Thoracic aorta (tissue), 2 donors: Measurements from ENCODE around the gene IFRD2. TPM values are rescaled to one million over a fixed set of nuclear protein-coding genes. Genes with fewer than 3 reads are reported as not detected.

Experiments
- ATAC-seq: fragments of 150-250 bp; one replicate; pipeline ENCODE4 v1.8.0; 2017; ENCODE audit warnings: low read depth; ENCODE audit not compliant: insufficient number of reproducible peaks, low FRiP score
- DNase-seq: peaks from one replicate; pipeline ENCODE4 v3.0.0-alpha.2; 2020; ENCODE audit warnings: low spot score
- H3K27ac ChIP-seq, 2 donors: fragments of 200-600 bp; sonication (generic); 1 replicate in 1 of 2; 2 replicates in 1 of 2; pipeline ENCODE4 v1.5.1; 2016; ENCODE audit warnings: mild to moderate bottlenecking in 2 of 2, moderate library complexity in 2 of 2
- H3K27me3 ChIP-seq: fragments of 200-600 bp; sonication (generic); replicated peaks from 2 replicates; pipeline ENCODE4 v1.6.0; 2016; ENCODE audit warnings: mild to moderate bottlenecking; ENCODE audit not compliant: insufficient read depth
- H3K36me3 ChIP-seq: fragments of 200-600 bp; sonication (generic); one replicate; pipeline ENCODE4 v1.5.1; 2016
- H3K4me1 ChIP-seq, 2 donors: fragments of 200-600 bp; sonication (generic); 1 replicate in 1 of 2; 2 replicates in 1 of 2; pipeline versions ENCODE4 v1.5.1 to v1.6.0; 2016; ENCODE audit warnings: low read depth in 2 of 2, mild to moderate bottlenecking in 1 of 2; ENCODE audit not compliant: control insufficient read depth in 1 of 2
- H3K4me3 ChIP-seq: fragments of 200-600 bp; sonication (generic); 2 replicates; pipeline ENCODE4 v1.5.1; 2016; ENCODE audit warnings: mild to moderate bottlenecking
- H3K9me3 ChIP-seq: fragments of 200-600 bp; sonication (generic); 2 replicates; pipeline ENCODE4 v1.5.1; 2016
- CTCF ChIP-seq: fragments of 200-600 bp; sonication (generic); IDR thresholded peaks from one replicate; pipeline ENCODE4 v1.5.1; 2019; ENCODE audit warnings: antibody characterized with exemption
- total RNA-seq, 2 donors: library from RNA; depleted of rRNA; stranded (reverse); fragments of >200 nt; gene quantifications; one replicate each; pipeline versions ENCODE4 v1.1.0 to v1.2.3, GENCODE V29; 2016

Gene IFRD2
- total RNA-seq, 2 donors from 2014 or later: 43.3 to 118 TPM

GRCh38 chr3:50293079-50293801 is 1.0 kb upstream of the IFRD2 start:
- Histone ChIP-seq H3K36me3 (peaks cover 14% of the 10 kb centered on the region), H3K4me1 (peaks cover 11 to 29% of the 10 kb centered on the region in 2 donors), H3K27ac (peak overlapping the region; percentile 88 to 91), H3K9me3 (no peaks in the 10 kb centered on the region), H3K27me3 (no peaks in the 10 kb centered on the region), H3K4me3 (peak overlapping the region; percentile 92)
- no peak for DNase-seq
- ATAC-seq: peak; percentile 27
- no peak for TF ChIP-seq CTCF

- H3K27me3 ChIP-seq: no peaks in the 10 kb centered on the region
- DNase-seq (no peak), ATAC-seq (no peak)
- H3K4me3 ChIP-seq: no peak overlapping the region
- no peak overlapping the region for H3K27ac ChIP-seq
- H3K9me3 ChIP-seq: no peaks in the 10 kb centered on the region
- H3K36me3 ChIP-seq: peaks cover 27% of the 10 kb centered on the region
- H3K4me1 ChIP-seq: peaks cover 8 to 21% of the 10 kb centered on the region in 2 donors
- no peak for TF ChIP-seq CTCF
Measured at GRCh38 chr3:50290161-50290641, 2.0 kb downstream of the IFRD2 start.

GRCh38 chr3:50289130-50289529 is 3.1 kb downstream of the IFRD2 start:
- H3K4me1 ChIP-seq: peaks cover 8 to 21% of the 10 kb centered on the region in 2 donors
- peaks cover 27% of the 10 kb centered on the region for H3K36me3 ChIP-seq
- ATAC-seq (no peak), DNase-seq (no peak)
- TF ChIP-seq CTCF: no peak
- no peak overlapping the region for H3K4me3 ChIP-seq
- no peaks in the 10 kb centered on the region for H3K27me3 ChIP-seq
- no peak overlapping the region for H3K27ac ChIP-seq
- no peaks in the 10 kb centered on the region for H3K9me3 ChIP-seq

GRCh38 chr3:50288387-50289007 is 3.7 kb downstream of the IFRD2 start:
- H3K27ac ChIP-seq: no peak overlapping the region
- H3K4me1 ChIP-seq: peaks cover 8 to 20% of the 10 kb centered on the region in 2 donors
- H3K27me3 ChIP-seq: no peaks in the 10 kb centered on the region
- DNase-seq (no peak), ATAC-seq (no peak)
- H3K4me3 ChIP-seq: no peak overlapping the region
- no peak for TF ChIP-seq CTCF
- H3K36me3 ChIP-seq: peaks cover 27% of the 10 kb centered on the region
- H3K9me3 ChIP-seq: no peaks in the 10 kb centered on the region

GRCh38 chr3:50287262-50287661 is 5.0 kb downstream of the IFRD2 start:
- ATAC-seq (no peak), DNase-seq (no peak)
- Histone ChIP-seq H3K27ac (no peak overlapping the region), H3K4me3 (no peak overlapping the region), H3K36me3 (peaks cover 27% of the 10 kb centered on the region), H3K4me1 (peaks cover 5 to 10% of the 10 kb centered on the region in 2 donors), H3K9me3 (no peaks in the 10 kb centered on the region), H3K27me3 (no peaks in the 10 kb centered on the region)
- TF ChIP-seq CTCF: no peak
